CD4-positive, alpha-beta T cell treated with Interleukin-10 for 1 hour (primary cell): ENCODE data around the gene PLN.

Experiments used
- DNase-seq: peaks from one replicate; pipeline ENCODE4 v3.0.0-alpha.2; 2020

The PLN gene

GRCh38 chr6:118542184-118542952, 5.7 kb upstream of the PLN start:
- no peak for DNase-seq

DNA sequence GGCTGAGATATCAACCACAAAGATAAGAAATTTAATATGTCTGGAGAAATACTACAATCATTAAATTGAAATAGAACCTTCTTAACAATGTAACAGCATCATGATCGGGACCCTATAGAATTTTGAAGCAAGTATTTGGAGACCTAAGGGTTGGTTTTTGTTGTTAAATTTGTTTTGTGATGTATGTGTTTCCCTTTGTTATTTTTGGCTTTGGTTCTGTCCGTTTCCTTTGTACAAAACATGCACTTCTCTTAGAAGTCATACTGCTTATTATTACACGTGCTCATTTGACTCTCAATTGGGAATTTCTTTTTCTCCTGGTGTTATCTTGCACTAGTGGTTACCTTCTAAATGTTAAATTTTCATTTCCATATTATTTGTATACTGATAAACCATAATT, 4.0 kb upstream of the PLN start:
- no peak for DNase-seq

DNA sequence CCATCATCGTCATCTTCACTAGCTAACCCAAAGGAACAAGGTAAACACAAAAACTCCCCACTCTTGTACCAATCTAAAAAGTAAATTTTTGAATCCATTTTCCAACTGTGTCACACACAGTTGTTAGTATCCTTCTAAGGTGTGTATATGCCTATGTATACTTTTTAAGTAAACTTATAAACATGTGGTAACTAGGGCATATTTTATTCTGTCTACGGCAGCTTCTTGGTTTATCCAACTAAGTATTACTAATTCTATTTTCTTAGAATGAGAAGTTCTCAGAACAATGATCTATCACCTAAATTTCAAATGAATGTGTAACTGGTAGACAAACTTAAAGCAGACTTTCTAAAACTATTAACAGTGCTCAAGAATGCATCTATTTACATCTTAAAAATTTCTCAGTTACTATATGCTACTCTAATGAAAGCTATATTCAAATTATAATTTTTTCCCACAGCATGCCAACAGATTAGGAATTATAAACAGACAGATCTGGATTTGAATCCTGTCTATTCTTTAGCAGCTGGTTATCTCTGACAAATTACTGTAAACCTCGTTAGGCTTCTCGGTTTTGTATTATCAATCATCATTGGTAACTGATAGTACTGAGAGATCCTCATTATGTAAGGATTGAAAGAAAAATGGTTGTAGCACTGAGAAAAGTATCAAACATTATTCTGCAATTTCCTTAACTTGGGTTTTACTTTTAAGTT, 1.8 kb upstream of the PLN start:
- no peak for DNase-seq

GRCh38 chr6:118546880-118547218, 1.2 kb upstream of the PLN start:
- DNase-seq = no peak

DNA sequence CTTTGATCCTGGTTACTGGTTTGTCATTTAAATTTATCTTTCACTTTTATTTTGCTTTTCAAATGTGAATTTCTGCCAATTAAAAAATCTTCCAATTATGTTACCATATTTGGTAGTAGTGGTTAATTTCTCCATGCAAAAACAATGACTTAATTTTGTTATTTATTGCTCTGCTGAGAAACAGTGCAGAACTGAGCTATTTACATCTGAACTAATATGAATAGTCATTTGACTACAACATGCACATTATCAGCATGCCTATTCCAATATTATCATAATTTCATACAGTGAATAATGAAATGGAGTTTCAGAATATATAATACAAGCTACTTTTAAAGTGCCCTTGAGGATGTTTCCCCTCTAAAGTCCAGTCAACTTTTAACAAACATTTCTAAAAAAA, 517 bp downstream of the PLN start:
- DNase-seq = no peak

DNA sequence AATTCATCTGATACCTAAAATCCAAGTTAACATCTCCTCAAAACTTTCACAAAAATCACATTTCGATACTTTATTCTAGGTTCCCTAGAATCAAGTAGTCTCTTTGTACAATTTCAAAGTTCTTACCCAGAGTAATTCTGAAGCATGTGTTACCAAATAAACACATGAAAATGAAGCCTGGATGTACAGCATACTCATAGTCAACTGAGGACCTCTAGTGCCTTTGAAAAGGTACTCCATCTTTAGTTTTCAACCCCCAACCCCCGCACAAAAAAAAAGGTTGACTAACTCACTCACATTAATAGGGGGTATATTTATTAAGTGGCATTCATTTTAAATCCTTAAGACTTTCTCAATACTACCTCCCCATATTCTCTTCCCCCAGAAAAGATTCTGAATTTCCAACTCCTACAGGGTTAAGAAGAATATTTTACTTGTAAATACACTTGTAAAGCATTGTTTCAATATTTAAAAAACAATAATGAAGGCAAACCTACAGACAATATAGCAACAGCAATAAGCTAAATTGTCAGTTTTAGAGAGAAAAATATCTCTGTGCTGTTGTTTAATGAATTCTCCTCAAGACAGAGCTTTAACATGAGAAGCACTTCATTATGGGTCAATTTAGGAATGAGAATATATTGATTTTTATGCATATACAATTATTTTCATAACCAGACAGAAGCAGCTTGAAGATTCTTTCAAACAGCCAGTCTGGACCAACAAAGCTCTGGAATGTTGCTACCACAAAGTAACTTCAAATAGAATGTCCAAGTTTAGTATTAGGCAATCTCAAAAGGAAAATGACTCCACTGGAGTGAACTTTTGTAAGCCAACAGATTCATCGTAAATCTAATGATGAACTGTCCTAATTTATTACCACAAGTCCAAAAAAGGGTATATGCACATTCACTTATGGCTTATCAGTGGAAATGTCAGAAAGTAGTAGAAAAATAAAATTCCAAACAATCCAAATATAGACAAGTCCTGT, 3.3 kb downstream of the PLN start:
- peak; percentile 55 for DNase-seq

GRCh38 chr6:118553132-118553531, 5.0 kb downstream of the PLN start:
- DNase-seq = no peak

DNA sequence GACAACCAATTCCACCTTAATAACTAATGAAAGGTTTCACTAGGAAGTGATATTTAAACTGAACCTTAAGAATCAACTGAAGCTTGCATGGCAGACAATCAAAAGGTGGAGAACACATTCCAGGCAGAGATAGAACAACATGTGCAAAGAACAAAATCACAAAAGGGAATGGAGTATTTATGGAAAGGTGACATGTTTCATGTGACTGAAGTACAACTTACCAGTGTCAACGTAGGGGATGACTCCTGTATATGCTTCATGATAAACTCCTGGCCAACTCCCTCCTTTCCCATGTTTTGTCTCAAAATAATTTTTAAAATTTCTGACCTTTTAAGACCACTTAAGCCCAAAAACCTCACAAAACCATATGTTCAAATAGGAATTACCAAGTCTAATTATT, 6.6 kb downstream of the PLN start:
- DNase-seq = no peak

- DNase-seq = peak; percentile 67
Observed at GRCh38 chr6:118558464-118559217, 10.5 kb downstream of the PLN start.

- DNase-seq = no peak
Observed at GRCh38 chr6:118559659-118560058, 11.6 kb downstream of the PLN start.

GRCh38 chr6:118562248-118562647, 14.2 kb downstream of the PLN start:
- DNase-seq = no peak

DNA sequence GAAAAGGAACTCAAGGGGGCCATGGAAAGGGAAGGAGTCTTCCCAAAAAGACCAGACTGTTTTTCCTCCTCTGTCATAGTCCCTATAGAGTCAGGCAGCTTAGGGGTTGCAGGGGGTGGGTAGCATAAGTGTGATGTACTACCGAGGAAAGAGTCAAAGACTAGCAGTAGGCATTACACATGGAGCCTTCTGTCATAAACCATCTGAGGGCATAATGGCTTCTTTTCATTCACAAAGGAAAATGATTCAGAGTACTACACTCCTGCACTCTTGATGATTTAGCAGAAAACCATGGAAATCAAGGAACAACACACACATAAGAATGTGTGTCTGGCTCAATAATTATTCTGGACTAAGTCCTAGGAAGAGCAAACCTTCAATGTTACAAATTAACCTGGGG, 14.9 kb downstream of the PLN start:
- DNase-seq = no peak

DNA sequence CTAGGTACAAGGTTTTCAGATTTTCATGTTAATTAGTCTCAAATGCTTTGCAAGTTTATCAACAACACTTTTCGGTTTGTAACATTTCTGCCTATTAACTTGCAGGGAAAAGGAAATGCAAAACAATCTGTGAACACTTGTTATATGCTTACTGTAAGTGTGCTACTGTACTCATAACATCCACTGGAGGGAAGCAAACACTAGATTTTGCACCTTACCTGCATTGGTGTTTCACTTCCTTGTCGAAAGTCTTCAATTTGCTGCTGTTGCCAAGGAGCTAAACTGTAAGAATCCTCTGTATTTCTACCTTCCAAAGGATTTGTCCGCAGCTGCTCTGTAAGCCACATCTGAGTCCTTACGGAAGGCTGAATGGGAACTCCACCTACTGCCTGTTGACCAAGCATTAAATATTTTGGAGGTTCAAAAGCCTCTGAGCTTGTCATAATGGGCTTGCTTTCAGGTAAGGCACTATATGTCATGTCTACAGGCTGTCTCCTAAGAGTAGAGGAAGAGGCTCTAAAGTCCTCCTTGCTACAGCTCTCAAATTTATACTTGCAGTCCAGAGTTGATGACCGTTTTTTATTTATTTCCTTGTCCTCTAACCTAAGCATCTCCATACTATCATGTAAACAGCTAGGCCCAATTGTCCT, 17.3 kb downstream of the PLN start:
- DNase-seq = peak; percentile 71

GRCh38 chr6:118567974-118568373, 19.9 kb downstream of the PLN start:
- DNase-seq = no peak

GRCh38 chr6:118569498-118569897, 21.4 kb downstream of the PLN start:
- DNase-seq = no peak

GRCh38 chr6:118571121-118571520, 23.0 kb downstream of the PLN start:
- DNase-seq = no peak

- DNase-seq = no peak
Observed at GRCh38 chr6:118574051-118574865, 26.2 kb downstream of the PLN start.

DNA sequence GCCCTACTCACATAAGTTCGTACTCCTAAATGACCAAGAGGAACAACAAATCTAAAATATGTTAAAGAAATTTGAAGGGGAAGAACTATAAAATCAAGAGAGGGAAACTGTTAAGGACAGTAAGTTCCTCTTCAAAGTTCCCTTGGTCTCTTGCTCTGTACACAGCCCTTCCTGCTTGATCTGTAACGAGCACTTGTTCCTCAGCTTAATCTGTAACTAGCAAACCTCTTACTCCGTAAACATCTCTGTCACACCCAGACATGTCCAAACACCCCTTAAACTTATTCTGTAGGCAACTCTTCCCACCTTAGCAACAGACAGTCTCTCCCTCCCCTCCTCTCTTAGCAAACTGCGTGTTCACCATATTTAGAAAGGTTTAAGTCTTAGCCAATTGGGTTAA, 29.9 kb downstream of the PLN start:
- DNase-seq = no peak

- DNase-seq = no peak
Observed at GRCh38 chr6:118578617-118579016, 30.5 kb downstream of the PLN start.

DNA sequence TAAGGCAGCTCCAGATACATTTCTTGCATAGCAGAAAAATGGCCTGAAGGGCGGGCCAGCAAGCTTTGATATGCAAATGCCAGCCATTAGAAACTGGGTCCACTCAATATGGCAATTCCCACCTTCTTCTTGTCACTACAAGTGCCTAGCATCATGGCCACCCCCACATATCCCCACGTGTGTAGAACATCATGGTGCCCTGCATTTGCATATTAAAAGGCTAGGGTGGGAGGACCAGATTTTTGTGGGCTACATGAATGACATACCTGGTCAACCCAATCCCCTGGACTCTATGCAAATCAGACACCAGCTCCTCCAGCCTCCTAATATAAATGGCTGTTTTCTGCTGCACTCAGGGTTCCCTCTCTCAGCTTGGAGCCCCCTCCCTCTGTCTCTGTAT, 31.7 kb downstream of the PLN start:
- no peak for DNase-seq
